GM04503 (cell line): ENCODE data around the gene LFNG.

ENCODE experiments used
- DNase-seq: peaks from one replicate; pipeline ENCODE4 v3.0.0-alpha.2; 2012; ENCODE audit warnings: low read depth

The LFNG gene

GRCh38 chr7:2519119-2519930, at the start of gene LFNG:
Gene LFNG (plus strand): TSS chr7:2519774. CDS start chr7:2519862, 88 bp downstream.
- DNase-seq: no peak

GRCh38 chr7:2470204-2471021, 49.2 kb upstream of the LFNG start:
- DNase-seq: no peak

DNA sequence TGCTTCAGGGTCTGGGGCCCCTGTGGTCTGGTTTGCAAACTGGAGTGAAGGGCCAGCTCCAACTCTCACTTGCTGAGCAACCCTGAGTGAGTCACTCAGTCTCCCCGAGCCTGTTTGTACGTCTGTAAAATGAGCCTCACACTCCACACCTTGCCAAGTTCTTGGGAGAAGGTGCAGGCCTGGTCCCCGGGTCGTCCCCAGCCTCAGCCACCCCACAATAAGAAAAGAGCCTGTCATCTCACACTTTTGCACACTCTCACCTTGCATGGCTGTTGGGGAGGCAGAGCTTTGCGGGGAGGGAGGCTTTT, 48.6 kb upstream of the LFNG start:
- DNase-seq: no peak

GRCh38 chr7:2471396-2471795, 48.2 kb upstream of the LFNG start:
- no peak for DNase-seq

DNA sequence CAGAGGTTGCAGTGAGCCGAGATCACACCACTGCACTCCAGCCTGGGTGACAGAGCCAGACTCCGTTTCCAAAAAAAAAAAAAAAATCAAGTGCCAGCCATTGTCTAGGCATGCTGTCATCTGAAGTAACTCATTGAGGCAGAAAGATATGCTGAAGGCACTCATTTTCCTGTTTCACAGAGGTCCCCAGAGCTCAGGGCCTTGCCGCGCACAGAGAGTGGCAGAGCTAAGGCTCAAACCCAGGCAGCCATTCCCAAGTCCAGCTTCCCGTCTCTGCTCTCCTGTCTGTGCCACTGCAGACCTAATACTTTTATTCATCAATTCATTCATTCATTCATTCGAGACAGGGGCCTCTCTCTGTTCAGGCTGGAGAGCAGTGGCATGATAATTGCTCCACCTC, 46.8 kb upstream of the LFNG start:
- no peak for DNase-seq

DNA sequence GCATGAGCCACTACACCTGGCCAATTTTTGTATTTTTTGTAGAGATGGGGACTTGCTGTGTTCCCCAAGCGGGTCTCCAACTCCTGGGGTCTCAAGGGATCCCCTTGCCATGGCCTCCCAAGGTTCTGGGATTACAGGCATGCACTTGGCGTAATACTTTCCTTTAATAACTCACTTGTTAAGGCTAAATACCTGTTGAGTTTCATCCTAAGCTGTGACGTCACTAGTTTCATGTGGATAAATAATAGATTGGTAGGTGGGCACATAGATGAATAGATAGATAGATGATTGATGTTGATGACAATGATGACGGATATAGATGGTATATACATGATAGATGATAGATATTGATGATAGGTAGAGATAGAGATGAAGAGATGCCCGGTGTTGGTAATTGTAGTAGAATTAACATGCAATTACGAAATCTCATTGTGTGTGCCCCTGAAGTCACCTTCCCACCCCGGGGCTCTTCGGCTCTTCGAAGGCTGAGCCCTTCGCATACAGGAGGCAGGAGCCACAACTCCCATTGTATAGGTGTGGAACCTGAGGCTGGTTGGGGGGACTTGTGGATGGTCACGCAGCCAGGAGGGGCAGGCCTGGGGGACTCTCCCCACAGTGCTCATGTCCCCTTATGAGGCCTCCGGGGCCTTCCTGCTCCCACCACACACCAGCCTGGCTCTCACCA, 45.9 kb upstream of the LFNG start:
- DNase-seq: no peak

GRCh38 chr7:2474224-2474623, 45.4 kb upstream of the LFNG start:
- no peak for DNase-seq

- no peak for DNase-seq
Measured at GRCh38 chr7:2474813-2475677, 44.5 kb upstream of the LFNG start.

DNA sequence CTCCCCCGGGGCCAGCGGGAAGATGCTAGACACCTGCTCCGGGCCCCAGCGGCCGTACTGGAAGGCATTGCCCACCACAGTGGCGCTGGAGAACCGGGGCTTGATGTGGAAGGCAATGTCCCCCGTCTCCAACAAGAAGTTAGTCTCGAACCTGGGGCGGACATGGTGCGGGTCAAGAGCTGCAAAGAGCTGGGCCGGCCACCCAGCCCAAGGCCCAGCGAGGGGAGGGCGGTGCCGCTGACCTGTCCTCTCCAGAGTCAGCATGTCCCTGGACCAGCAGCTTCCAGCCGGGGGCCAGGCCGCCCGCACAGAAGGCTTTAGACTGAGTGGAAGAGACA, 43.9 kb upstream of the LFNG start:
- DNase-seq: no peak

GRCh38 chr7:2476298-2476697, 43.3 kb upstream of the LFNG start, which contains the start of gene GRIFIN:
Gene GRIFIN (minus strand): TSS chr7:2476398. CDS start chr7:2476383, 15 bp downstream.
- DNase-seq: no peak

DNA sequence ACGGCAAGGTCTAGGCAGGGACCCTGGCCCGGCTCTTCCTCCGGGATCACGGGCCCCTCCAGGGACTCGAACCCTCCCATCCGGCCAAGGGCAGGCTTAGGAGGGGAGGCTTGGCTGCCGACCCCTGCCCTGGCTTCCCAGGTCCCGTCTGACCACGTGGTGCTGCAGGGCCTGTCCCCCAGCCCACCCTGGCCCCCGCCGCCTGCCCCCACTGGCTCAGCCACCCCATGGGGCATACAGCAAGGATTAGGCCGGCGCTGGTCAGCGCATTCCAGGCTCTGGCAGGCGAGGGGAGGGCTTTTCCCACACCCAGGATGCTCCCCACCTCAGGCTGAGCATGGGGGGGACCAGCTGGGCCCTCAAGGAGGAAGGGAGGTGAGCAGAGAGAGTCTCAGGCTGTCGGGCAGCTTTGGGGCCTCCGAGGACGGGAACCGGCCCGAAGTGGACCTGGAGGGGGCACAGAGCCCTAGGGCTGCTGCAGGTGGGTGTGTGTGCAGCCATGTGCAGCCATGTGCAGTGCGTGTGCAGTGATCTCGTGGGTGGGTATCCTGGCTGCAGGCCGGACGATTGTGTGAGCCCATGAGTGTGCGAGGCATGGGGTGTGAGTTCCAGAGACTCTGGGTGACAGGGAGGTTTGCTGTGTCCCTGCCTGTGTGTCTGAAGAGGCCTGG, 42.7 kb upstream of the LFNG start:
- DNase-seq: no peak

- no peak for DNase-seq
Measured at GRCh38 chr7:2477447-2478398, 41.9 kb upstream of the LFNG start.

DNA sequence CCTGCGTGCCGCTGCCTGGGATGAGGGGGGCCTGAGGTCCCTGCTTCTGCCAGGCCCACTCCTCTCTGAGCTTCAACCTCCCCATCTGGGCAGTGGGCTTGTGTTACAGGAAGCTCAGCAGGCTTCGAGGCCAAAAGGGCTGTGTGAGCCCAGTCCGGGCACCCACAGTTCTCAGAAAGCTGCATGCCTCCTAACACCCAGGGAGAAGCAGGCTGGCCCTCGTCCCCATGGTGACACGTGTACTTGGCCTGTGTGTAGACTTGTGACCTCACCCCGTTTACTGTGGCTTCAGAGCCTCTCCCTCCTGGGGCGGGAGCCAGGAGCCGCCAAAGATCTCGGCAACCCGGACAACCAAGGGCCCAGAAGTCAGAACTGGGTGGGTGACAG, 41.2 kb upstream of the LFNG start:
- peak; percentile 59 for DNase-seq

DNA sequence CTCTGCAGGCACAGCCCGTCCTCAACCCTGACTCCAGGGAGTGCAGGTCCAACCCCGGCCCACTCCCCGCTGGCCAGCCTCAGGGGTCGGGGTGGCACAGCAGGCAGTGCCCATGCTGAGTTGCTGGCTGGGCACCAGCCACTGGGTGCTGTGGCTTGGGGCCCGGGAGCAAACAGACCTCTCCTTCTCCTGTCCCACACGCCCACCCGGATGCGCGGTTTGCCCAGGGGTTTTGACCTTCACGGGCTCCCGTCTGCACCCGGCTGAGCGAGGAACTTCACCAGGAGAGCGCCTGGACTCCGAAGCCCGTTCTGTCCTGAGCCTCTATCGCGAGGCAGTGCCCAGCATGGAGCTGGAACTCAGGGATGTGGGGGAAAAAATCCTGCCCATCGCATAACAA, 40.8 kb upstream of the LFNG start:
- DNase-seq: no peak

DNA sequence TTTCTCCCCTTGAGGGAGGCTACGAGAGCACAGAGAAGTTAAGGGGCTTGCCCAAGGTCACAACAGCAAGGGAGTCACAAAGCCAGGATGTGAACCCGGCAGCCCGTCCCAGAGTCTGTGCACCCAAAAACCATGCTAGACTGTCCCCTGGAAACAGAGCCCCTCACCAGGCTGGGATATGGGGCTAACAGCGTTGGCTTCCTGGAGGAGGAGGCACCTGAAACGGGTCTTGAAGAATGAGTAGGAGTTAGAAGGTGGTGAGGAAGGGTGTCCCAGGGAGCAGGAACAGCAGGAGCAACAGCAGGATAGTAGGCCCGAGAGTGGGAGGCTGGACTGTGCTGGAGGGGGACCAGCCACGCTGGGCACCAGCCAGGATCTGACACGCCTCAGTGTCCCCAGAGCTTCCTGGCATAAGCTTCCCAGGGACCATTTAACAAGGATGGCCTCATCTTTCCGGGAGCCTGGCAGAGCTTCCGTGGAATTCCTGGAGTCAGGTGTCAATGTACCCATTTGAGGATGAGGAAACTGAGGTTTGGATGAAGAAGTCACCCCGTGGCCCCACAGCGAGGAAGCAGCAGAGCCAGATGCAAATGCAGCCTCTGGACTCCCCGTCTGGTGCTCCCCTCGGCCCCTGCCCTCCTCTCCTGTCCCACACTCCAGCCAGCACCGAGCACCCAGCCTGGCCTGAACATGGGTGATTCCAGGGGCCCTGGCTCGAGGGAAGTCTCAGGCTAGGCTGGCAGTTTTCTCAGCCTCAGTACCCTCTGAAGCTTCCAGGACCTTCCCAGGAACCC, 40.1 kb upstream of the LFNG start:
- no peak for DNase-seq

DNA sequence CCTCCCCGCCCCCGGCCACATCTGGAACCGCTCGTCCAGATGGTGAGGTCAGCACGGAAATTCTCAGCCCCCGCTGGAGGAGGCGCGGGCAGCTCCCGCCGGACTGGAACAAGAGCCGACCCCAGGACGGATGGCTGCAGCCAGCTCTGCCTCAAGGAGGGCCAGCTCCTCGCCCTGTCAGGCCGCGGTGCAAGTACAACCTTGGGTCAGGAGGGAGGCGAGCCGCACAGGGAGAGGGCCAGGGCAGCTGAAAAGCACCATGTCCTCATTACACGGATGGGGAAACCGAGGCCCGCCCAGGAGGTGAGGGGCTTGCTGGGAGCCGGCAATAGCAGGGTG, 39.5 kb upstream of the LFNG start:
- no peak for DNase-seq

GRCh38 chr7:2481195-2481594, 38.4 kb upstream of the LFNG start:
- DNase-seq: no peak

- DNase-seq: no peak
Measured at GRCh38 chr7:2482725-2483451, 36.7 kb upstream of the LFNG start.

- DNase-seq: no peak
Measured at GRCh38 chr7:2483494-2483893, 36.1 kb upstream of the LFNG start.
